GM23338 (cell line): Measurements from ENCODE around the gene TRUB1.

Experiments used
- CREB1 ChIP-seq: fragments of 250-450 bp; sonication (Bioruptor Pico); IDR thresholded peaks from 2 replicates; pipeline ENCODE4 v1.5.0; 2020; ENCODE audit warnings: low read depth, mild to moderate bottlenecking, moderate library complexity
- EZH2 ChIP-seq: fragments of 200-600 bp; sonication (generic); IDR thresholded peaks from one replicate; pipeline ENCODE4 v1.8.0; 2017; ENCODE audit warnings: antibody characterized with exemption, mild to moderate bottlenecking, low read depth; ENCODE audit not compliant: unreplicated experiment
- JUNB ChIP-seq: IDR thresholded peaks from one replicate; pipeline ENCODE4 v1.6.1; 2016; ENCODE audit warnings: antibody characterized with exemption; ENCODE audit not compliant: unreplicated experiment
- POLR2AphosphoS5 ChIP-seq: IDR thresholded peaks from 2 replicates; pipeline ENCODE4 v1.6.1; 2016; ENCODE audit warnings: antibody characterized with exemption, low read depth
- ZNF331 ChIP-seq: fragments of 250-450 bp; sonication (Bioruptor Pico); IDR thresholded peaks from 2 replicates; pipeline ENCODE4 v1.5.0; 2020; ENCODE audit warnings: low read depth, mild to moderate bottlenecking, moderate library complexity
- TF ChIP-seq, protein P1 (sequence below), 2 experiments: fragments of 200-600 bp in 1 of 2; sonication (generic) in 1 of 2; conservative IDR thresholded peaks; 2 replicates each; pipeline versions ENCODE4 v1.5.1 to v1.6.1; 2016 to 2017; ENCODE audit warnings: antibody characterized with exemption in 2 of 2, low read depth in 2 of 2, mild to moderate bottlenecking in 2 of 2, moderate library complexity in 1 of 2
- TF ChIP-seq, protein P2 (sequence below): IDR thresholded peaks from 2 replicates; pipeline ENCODE4 v1.6.1; 2016; ENCODE audit warnings: antibody characterized with exemption

DNA sequence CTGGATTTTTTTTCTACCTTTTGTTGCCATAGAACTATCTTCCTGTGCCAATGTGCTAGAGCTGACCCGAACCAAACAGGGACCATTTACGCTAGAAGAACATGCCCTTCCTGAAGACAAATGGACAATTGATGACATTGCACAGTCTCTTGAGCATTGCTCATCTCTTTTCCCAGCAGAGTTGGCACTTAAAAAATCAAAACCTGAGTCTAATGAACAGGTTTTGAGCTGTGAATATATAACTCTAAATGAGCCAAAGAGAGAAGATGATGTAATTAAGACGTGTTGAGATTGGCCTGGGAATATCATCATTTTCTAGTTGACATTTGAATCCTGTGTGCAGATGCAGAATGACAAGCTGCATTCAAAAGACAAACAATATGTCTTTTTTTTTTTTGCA is 37.1 kb downstream of the TRUB1 start:
- TF ChIP-seq, protein P1, sequence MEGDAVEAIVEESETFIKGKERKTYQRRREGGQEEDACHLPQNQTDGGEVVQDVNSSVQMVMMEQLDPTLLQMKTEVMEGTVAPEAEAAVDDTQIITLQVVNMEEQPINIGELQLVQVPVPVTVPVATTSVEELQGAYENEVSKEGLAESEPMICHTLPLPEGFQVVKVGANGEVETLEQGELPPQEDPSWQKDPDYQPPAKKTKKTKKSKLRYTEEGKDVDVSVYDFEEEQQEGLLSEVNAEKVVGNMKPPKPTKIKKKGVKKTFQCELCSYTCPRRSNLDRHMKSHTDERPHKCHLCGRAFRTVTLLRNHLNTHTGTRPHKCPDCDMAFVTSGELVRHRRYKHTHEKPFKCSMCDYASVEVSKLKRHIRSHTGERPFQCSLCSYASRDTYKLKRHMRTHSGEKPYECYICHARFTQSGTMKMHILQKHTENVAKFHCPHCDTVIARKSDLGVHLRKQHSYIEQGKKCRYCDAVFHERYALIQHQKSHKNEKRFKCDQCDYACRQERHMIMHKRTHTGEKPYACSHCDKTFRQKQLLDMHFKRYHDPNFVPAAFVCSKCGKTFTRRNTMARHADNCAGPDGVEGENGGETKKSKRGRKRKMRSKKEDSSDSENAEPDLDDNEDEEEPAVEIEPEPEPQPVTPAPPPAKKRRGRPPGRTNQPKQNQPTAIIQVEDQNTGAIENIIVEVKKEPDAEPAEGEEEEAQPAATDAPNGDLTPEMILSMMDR (conservative IDR thresholded peaks at IDR 0.05; ENCODE audit: low read depth in 2 of 2): no peak
- no peak for TF ChIP-seq EZH2
- TF ChIP-seq ZNF331: no peak
- TF ChIP-seq, protein P2, sequence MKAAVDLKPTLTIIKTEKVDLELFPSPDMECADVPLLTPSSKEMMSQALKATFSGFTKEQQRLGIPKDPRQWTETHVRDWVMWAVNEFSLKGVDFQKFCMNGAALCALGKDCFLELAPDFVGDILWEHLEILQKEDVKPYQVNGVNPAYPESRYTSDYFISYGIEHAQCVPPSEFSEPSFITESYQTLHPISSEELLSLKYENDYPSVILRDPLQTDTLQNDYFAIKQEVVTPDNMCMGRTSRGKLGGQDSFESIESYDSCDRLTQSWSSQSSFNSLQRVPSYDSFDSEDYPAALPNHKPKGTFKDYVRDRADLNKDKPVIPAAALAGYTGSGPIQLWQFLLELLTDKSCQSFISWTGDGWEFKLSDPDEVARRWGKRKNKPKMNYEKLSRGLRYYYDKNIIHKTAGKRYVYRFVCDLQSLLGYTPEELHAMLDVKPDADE: no peak
- no peak for TF ChIP-seq POLR2AphosphoS5
- no peak for TF ChIP-seq CREB1 (CRISPR knock-in tag)
- no peak for TF ChIP-seq JUNB
